Fibroblast of upper back skin (primary cell): Measurements from ENCODE around the gene ADAM22.

Experiments used
- DNase-seq: peaks from one replicate; pipeline ENCODE4 v3.0.0-alpha.2; 2013

The ADAM22 gene

DNA sequence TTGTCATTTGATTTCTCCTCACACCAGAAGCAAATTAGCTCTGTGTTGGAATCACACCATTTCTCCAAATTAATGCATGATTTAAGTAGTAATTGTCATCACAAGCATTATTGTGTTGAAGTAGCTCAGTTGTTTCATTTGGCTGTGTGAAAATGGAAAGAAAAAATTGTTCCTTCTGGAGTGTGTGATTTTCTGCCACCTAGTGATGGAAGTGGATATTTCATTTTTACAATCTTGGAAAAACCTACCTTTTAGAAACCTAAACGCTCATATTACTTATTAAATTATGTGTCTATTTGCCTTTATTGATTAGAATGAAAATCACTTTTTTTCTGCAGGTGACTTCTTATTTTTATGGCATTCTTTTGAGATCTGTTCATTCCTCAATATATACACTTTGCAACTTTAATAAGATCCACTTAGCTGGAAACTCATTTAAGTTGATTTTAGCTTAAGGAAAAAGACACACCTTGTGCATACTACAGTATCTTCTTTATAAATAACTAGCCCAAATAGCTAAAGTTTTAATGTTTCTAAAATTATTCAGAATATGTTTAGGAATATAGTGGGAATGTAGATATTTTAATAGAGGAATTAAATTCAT, 235.8 kb downstream of the ADAM22 start:
- peak; percentile 8 for DNase-seq

- DNase-seq, result no peak
Measured at GRCh38 chr7:88172842-88173241, 238.8 kb downstream of the ADAM22 start.

DNA sequence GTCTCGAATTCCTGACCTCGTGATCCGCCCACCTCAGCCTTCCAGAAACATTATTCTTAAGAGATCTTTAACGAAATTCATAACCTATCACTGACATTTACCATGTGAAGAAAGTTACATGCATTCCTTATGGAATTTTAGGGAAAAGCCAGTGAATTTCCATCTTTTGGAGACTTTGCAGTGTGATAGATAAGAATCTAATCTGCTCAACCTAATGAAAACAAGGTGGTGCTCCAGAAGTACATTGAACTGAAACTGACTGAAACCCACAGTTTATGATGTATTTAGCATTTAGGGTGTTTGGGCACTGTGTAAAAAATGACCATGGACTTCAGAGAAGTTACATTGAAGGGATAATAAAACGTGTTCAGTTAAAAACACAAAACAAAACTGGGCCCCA, 242.1 kb downstream of the ADAM22 start:
- DNase-seq, result no peak

GRCh38 chr7:88183051-88183450, 249.0 kb downstream of the ADAM22 start:
- no peak for DNase-seq

DNA sequence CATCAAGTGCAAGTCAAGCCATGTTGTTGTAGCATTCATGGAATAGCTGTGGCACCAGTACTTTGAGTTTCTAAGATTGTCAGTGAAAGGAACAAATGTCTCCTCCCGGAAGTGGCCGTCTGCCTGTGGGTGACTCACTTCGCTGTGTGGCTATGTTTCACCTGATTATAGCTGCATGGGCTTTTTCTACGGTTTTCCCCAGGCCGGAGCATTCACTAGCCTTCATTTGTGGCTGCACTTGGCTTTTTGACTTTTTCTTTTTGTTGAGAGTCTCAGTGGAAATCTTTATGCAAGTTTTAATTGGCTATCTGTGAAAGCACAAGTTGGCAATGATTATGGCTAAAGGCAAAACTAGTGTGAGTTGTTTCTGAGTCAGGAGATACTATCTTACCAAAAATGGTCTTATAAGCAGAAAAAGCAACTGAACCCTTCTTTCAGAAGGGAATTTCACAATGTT, 250.8 kb downstream of the ADAM22 start:
- peak; percentile 21 for DNase-seq

- DNase-seq, result no peak
Measured at GRCh38 chr7:88185650-88186049, 251.6 kb downstream of the ADAM22 start.

DNA sequence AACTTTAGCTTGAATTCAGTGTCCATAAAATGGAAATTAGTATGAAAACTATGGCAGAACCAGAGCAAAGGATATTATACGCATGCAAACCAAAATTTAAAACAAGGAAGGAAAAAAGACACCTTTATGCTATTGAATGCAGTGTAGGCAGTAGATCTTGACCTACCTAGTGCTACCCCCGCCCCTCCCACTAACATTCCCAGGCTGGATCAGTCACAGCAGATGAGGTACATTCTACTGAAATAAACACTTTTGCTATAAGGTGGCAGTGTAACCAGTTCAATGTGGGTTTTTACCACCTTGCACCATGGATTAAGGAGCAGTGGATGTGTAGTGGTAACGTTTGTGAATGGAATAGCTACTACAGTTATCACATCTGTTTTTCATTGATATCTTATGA, 257.9 kb downstream of the ADAM22 start:
- DNase-seq, result no peak

DNA sequence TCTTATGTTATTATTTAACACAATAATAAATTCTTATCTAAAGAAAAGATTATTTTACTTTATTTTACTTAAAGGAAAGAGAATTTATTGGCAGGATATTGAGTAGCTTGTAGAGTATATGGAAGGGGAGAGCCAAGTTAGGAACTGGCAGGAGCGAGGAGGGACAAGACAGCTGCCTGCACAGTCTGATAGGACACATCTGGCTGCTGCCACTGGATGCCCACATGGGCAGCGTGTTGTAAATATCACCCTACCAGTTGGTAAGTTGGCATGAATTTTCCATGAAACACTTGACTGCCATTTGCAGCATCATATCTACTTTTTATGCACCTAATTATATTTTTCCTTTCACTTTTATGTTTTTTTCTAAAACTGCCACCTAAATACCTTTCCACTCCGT, 266.2 kb downstream of the ADAM22 start:
- no peak for DNase-seq

DNA sequence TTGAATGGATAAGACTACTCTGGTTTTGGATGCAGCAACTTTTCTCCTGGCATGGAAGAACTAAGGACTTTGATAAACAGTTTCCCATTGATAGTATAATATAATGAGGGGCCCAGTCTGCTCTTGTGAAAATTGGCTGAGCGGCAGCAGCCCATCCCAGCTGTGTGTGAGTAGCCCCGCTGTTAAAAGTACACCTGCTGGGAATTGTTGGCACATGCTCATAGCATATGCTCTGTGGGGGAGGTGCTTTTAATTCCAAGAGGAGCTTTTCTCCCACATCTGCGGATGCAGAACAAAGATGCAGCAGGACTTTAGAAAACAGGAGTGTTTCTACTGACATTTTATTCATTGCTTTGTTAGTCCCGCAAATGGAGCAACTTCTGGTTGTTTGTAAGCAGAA, 266.7 kb downstream of the ADAM22 start:
- DNase-seq, result no peak

DNA sequence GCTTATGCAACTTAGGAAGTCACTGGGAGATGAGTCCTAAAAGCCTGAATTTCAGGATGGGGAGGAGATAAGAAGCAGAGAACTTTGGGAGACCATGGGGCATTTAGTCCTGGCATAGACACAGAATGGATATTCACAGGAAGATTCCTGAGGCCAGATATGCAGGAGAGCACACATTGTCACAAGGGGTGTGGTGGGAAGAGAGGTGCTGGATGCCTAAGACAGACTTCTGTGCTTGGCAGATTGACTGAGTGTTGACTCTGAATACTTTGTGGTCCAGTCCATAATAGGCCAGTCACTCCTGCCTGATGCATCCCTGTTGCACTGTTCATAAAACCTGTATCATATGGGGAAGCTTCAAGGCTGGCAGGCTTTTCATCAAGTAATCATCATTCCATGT, 267.3 kb downstream of the ADAM22 start:
- DNase-seq, result no peak

DNA sequence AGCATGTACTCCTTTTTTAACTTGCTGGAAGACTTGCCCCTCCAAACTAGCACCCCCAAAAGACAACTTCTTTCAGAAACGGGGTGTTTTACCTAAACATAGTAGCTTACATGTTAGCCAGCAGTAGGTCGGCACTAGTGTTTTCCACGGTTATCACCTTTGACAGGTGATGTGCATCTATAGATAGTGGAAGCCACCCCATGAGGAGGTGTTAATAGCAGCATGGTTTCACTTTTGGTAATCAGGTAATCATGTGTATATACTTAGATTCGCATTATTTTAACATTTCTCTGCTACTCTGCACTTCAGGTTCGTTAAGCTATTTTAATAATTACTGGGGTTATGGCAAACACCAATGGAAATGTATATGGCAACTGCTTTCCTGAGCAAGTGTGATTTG, 268.2 kb downstream of the ADAM22 start:
- no peak for DNase-seq

GRCh38 chr7:88202799-88203198, 268.7 kb downstream of the ADAM22 start:
- no peak for DNase-seq

- no peak for DNase-seq
Measured at GRCh38 chr7:88203401-88203800, 269.4 kb downstream of the ADAM22 start.

DNA sequence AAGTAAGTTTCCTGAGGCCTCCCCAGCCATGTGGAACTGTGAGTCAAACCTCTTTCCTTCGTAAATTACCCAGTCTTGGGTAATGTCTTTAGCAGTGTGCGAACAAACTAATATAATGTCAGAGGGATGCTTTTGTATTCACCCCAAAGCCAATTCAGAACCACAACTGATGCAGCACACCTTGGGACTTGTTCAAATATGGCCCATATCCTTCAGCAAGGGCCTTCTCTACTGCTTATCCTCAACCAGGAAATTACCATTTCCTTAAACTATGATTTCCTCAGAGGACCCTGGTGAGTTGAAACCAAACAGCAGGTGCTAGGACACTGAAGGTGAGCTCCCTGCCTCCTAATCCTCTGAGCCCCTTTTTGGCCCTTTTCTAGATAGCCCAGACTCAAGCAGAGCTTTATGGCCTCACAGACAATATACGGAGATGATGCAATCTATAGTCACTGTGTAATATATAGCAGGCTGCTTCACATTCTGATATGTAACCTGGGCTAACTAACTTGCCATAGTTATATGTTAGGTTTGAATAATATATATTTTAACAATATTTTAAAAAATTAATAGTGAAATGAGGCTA, 270.6 kb downstream of the ADAM22 start:
- no peak for DNase-seq

DNA sequence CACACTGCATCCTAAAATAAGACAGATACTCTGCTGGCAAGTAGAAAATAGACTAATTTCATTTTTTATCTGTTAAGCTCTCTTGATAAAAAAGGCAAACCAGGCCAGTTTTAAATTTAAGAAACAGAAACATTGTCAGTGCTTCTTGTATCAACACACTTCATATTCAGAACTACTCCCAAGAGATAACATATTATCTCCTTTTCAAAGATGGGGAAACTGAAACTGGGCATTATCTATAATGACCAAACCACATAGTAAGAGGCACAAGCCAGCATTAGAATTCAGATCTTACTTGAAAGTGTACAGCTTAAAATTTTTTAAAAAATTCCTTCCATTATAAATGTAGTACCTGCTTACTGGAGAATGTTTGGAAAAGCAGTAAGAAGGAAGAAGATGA, 271.1 kb downstream of the ADAM22 start:
- no peak for DNase-seq

GRCh38 chr7:88206254-88206653, 272.2 kb downstream of the ADAM22 start:
- DNase-seq, result no peak

DNA sequence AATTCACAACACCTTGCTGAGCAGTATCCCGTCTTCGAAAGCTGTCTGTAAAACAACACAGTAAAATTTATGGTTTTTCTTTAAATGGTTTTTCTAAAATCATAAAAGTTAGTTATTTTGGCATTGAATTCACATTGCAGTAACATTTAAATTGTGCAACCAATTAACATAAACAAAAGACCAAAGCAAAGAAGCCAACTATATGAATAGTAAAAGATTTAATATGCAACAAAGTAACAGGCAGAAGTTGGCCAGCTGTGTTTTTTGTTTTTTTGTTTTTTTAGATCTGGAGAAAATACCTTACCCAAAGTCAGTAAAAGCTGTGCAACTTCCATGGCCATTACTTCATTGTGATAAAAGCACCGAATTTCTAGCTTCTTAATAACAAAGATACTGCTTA, 274.5 kb downstream of the ADAM22 start:
- DNase-seq, result no peak

DNA sequence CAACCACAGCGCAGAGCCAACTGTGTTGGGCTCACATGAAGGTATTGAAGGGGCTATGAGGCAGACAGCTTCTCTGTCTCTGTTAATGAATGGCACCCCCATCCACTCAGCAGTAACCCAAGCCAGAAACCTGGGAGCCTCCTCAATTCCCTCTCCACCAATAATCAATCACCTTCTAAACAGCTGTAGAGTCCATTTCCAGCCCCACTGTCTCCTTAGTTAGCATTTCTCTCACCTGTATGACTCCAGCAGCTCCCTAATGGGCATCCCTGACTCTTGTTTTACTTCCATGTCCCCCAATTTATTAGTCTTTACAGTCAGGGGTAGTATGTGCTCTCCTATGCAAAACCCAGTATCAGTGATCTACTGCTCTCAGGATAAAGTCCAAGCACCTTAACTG, 278.9 kb downstream of the ADAM22 start:
- no peak for DNase-seq

- no peak for DNase-seq
Measured at GRCh38 chr7:88214456-88214855, 280.4 kb downstream of the ADAM22 start.

DNA sequence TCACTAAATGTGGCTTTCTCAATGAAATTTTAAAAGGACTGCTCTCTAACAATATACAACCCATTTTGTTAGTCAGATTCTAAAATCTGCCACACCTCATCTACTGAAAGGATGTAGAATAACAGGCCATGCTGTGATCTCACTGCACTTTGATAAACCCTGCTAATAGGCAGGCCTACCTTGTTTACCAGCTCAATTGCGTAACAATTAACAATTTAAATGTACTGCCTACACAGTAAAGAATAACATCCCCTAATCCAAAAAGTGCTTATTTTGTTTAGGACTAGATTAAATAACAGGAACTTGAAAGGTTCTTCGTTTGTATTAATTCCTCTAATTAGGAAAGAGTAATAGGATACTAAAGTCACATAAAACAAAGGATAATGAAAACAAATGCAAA, 281.2 kb downstream of the ADAM22 start:
- no peak for DNase-seq

DNA sequence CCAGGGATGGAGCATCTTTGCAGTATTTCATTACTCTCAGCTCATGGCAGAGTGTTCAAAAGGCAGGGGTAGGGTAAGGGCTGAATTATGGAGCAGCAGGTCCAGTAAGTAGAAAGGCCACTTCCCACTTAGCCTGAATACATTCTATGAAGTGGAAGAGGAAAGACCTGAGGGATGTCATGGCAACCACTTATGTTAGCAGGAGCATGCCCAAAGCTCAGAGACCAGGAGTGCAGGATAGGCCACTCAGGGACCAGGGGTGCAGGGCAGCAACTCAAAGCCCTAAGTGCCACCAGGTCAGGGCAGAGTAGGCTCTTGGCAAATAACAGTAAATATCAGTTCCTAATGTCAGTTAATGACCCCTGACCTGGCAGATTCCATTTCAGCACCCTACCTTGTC, 282.2 kb downstream of the ADAM22 start:
- DNase-seq, result no peak

- no peak for DNase-seq
Measured at GRCh38 chr7:88217675-88218428, 283.8 kb downstream of the ADAM22 start.

- no peak for DNase-seq
Measured at GRCh38 chr7:88218429-88218745, 284.3 kb downstream of the ADAM22 start.

- DNase-seq, result peak; percentile 35
Measured at GRCh38 chr7:88218836-88219605, 285.0 kb downstream of the ADAM22 start.
